C4-2B (cell line): ENCODE measurements around the gene TICRR.

ENCODE experiments used
- H3K27ac ChIP-seq: fragments of 450-650 bp; 2 replicates; pipeline ENCODE4 v1.5.1; 2017
- ZFX ChIP-seq: fragments of 450-650 bp; IDR thresholded peaks from 2 replicates; pipeline ENCODE4 v1.6.1; 2017
- TF ChIP-seq, protein P1 (sequence below): fragments of 450-650 bp; conservative IDR thresholded peaks from 2 replicates; pipeline ENCODE4 v1.5.1; 2017; ENCODE audit warnings: mild to moderate bottlenecking

Gene TICRR, protein sequence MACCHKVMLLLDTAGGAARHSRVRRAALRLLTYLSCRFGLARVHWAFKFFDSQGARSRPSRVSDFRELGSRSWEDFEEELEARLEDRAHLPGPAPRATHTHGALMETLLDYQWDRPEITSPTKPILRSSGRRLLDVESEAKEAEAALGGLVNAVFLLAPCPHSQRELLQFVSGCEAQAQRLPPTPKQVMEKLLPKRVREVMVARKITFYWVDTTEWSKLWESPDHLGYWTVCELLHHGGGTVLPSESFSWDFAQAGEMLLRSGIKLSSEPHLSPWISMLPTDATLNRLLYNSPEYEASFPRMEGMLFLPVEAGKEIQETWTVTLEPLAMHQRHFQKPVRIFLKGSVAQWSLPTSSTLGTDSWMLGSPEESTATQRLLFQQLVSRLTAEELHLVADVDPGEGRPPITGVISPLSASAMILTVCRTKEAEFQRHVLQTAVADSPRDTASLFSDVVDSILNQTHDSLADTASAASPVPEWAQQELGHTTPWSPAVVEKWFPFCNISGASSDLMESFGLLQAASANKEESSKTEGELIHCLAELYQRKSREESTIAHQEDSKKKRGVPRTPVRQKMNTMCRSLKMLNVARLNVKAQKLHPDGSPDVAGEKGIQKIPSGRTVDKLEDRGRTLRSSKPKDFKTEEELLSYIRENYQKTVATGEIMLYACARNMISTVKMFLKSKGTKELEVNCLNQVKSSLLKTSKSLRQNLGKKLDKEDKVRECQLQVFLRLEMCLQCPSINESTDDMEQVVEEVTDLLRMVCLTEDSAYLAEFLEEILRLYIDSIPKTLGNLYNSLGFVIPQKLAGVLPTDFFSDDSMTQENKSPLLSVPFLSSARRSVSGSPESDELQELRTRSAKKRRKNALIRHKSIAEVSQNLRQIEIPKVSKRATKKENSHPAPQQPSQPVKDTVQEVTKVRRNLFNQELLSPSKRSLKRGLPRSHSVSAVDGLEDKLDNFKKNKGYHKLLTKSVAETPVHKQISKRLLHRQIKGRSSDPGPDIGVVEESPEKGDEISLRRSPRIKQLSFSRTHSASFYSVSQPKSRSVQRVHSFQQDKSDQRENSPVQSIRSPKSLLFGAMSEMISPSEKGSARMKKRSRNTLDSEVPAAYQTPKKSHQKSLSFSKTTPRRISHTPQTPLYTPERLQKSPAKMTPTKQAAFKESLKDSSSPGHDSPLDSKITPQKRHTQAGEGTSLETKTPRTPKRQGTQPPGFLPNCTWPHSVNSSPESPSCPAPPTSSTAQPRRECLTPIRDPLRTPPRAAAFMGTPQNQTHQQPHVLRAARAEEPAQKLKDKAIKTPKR (N-terminal part only)

DNA sequence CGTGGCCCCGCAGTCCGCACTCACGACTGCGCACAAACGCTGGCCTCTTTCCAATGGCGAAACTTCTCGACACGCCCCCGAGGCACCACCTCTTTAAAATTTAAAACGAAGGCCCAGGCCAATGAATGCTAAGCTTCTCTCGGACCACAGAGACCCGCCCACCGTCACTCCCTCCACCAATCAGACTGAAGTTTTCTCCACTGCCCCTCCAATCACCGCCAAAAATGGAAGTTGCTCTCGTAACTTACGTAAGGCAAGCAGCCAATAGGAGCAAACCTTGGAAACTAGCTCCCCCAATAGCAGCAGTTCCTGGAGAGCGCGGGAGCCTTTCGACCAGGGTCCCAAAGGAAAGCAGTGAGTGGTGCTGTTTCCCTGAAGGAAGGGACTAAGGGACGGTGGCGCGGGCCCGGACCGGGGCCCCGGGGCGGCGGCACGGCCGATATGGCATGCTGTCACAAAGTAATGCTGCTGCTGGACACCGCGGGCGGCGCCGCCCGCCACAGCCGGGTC is at the start of gene TICRR:
TICRR (plus strand) TSS at position 324 of the 510 bp plus-strand sequence; CDS start at position 442, 118 bp downstream.
- TF ChIP-seq, protein P1, sequence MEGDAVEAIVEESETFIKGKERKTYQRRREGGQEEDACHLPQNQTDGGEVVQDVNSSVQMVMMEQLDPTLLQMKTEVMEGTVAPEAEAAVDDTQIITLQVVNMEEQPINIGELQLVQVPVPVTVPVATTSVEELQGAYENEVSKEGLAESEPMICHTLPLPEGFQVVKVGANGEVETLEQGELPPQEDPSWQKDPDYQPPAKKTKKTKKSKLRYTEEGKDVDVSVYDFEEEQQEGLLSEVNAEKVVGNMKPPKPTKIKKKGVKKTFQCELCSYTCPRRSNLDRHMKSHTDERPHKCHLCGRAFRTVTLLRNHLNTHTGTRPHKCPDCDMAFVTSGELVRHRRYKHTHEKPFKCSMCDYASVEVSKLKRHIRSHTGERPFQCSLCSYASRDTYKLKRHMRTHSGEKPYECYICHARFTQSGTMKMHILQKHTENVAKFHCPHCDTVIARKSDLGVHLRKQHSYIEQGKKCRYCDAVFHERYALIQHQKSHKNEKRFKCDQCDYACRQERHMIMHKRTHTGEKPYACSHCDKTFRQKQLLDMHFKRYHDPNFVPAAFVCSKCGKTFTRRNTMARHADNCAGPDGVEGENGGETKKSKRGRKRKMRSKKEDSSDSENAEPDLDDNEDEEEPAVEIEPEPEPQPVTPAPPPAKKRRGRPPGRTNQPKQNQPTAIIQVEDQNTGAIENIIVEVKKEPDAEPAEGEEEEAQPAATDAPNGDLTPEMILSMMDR = no peak
- no peak for TF ChIP-seq ZFX
- peak within 1 kb of the TSS; percentile 94 for H3K27ac ChIP-seq

DNA sequence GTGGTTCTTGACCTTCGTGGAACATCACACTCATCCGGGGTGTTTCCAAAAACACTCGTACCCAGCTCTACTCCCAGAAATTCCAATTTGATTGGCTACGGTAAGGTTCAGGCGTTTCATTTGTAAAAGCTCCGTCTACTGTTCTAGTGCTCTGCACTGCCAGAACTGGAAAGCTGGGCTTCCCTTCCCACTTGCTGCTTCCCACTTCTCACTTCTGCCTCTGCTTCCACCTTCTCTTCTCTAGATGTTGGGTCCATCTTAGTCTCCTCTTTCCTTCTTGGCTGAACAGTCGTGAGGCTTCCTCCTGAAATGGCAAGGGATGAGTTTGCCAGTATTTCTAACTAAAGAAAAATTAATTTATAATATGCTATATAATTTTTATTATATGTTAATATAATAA is 49.1 kb upstream of the TICRR start:
- no peak overlapping the region for H3K27ac ChIP-seq
- TF ChIP-seq ZFX = no peak
- TF ChIP-seq, protein P1 = no peak

DNA sequence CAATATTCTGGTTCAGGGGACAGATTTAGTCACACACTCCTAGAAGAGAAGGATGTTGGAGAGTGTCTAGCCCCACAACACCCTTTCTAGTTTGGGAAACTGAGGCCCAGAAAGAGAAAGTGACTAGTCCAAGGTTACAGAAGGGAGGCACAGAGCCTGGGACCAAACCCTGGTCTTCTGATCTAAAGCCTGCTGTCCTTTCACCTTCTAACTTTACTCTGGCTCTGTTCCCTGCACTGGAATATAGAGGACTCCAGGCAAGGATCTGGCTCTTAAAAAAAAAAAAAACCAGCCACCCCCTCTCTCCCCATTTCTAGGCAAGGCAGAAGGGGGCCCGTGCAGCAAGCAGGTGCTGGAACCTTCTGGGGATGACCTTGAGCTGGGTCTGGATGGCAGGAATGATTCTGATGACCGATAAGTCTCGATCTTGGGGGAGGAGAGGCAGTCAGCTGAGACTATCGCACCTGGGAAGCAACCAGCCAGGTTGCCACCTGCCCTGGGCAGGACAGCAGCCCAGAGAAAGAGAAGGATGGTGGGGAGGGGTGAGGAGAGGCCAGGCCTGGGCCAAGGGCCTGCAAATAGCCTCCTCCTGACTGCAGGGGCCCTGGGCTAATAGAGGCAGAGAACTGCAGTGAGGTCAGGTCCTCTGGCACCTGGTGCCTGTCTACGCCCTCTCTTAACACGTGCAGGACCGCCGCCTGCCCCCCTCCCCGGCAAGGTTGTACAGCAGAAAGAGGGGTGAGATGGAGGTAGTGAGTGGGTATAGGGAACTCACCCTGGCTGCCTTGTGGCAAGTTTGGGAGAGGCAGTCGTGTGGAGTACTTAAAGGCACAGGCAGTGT is 48.4 kb upstream of the TICRR start:
- no peak for TF ChIP-seq ZFX
- TF ChIP-seq, protein P1 = no peak
- H3K27ac ChIP-seq = no peak overlapping the region

DNA sequence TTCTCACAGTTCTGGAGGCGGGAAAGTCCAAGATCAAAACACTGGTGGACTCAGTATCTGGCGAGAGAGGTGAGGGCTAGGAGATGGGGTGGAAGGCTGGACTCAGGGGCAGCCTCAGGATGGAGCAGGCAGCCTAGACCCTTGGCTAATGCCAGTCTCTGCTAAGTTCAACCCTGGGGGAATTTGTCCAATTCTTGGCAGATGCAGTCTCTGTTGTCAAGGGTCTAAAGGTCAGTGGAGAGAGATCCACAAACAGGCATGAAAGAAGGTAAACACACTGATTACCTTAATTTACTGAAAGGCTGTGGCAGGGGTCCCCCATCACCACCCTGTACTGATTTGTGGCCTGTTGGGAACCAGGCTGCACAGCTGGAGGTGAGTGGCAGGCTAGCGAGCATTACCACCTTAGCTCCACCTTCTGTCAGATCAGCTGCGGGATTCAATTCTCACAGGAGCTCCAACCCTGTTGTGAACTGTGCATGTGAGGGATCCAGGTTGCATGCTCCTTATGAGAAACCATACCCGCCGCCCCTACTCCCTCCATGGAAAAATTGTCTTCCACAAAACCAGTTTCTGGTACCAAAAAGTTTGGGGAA is 46.4 kb upstream of the TICRR start:
- no peak overlapping the region for H3K27ac ChIP-seq
- TF ChIP-seq, protein P1 = no peak
- no peak for TF ChIP-seq ZFX

DNA sequence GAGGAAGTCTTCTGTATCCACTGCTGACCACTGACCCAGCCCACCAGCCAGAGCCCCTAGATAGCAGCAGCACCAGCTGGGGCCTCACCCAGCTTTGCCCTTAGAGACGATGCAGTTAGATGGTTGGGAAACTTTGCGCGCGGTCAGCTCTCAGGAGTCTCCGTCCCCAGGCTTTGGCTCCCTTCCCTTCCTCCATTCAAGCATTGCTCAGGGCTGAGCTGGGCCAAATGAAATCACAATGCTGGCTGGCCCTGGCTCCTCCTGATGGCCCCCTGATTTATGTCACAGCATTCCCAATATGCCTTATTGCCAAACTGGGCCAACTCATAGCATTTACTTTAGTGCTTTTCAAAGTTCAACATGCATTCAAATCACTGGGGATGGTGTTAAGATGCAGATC is 44.3 kb upstream of the TICRR start:
- H3K27ac ChIP-seq = no peak overlapping the region
- no peak for TF ChIP-seq ZFX
- TF ChIP-seq, protein P1 = no peak
